ENCODE data around the gene LANCL3. TPM values are rescaled to one million over a fixed set of nuclear protein-coding genes. Genes with fewer than 3 reads are reported as not detected.

LANCL3 gene
- polyA plus RNA-seq, 3 donors, result 0.01 to 0.12 TPM; not detected in 1

GRCh38 chrX:37659047-37659446 lies 87.6 kb downstream of the LANCL3 start:
- Mint-ChIP-seq H3K27ac (no peak overlapping the region), H3K27me3 (ENCODE audit: low read depth in 3 of 3) (peaks cover 0 to 2% (median 0%) of the 10 kb centered on the region in 3 donors), H3K4me3 (no peak overlapping the region), H3K36me3 (no peaks in the 10 kb centered on the region), H3K4me1 (peaks cover 3% of the 10 kb centered on the region), H3K9me3 (peaks cover 0 to 4% (median 0%) of the 10 kb centered on the region in 7 donors)
- Histone ChIP-seq H3K27ac (ENCODE audit: low read depth in 1 of 2, low read length in 2 of 2) (no peak overlapping the region), H4K20me1 (ENCODE audit: insufficient read depth, low read length) (no peaks in the 10 kb centered on the region), H3K9me3 (replicated peaks in 1 of 2; ENCODE audit: control insufficient read depth in 1 of 2, insufficient read depth in 1 of 2, low read length in 2 of 2) (no peaks in the 10 kb centered on the region), H3K4me3 (replicated peaks in 1 of 3; ENCODE audit: low read depth in 2 of 3, low read length in 3 of 3) (no peak overlapping the region), H3K4me1 (ENCODE audit: control insufficient read depth in 1 of 2, insufficient read depth in 2 of 2, low read length in 2 of 2) (no peaks in the 10 kb centered on the region), H2AFZ (ENCODE audit: insufficient read depth, low read depth, low read length, poor library complexity, severe bottlenecking) (no peak overlapping the region), H3K9ac (ENCODE audit: insufficient read depth, low read length, poor library complexity, severe bottlenecking) (no peak overlapping the region), H3K36me3 (replicated peaks in 1 of 2; ENCODE audit: control insufficient read depth in 1 of 2, insufficient read depth in 2 of 2, low read length in 2 of 2) (no peaks in the 10 kb centered on the region), H3K4me2 (replicated peaks; ENCODE audit: extremely low read depth, low read length, poor library complexity, severe bottlenecking) (no peak overlapping the region), H3K79me2 (ENCODE audit: insufficient read depth, low read length) (no peaks in the 10 kb centered on the region), H3K27me3 (ENCODE audit: control insufficient read depth in 2 of 2, insufficient read depth in 2 of 2, low read length in 2 of 2) (no peaks in the 10 kb centered on the region)
- DNase-seq, result no peak
- intact Hi-C loops (cut with micrococcal nuclease), result no loop called here
- no CpG with 5 or more reads among the region's 1 CpG for WGBS (ENCODE audit: insufficient coverage)
- no peak for TF ChIP-seq CTCF (IDR thresholded peaks at IDR 0.05)

GRCh38 chrX:37662181-37662580 lies 90.7 kb downstream of the LANCL3 start:
- Mint-ChIP-seq H3K27ac (no peak overlapping the region), H3K36me3 (no peaks in the 10 kb centered on the region), H3K9me3 (peaks cover 0 to 4% (median 0%) of the 10 kb centered on the region in 7 donors), H3K27me3 (ENCODE audit: low read depth in 3 of 3) (peaks cover 0 to 3% (median 0%) of the 10 kb centered on the region in 3 donors), H3K4me3 (no peak overlapping the region), H3K4me1 (peaks cover 3% of the 10 kb centered on the region)
- WGBS (ENCODE audit: insufficient coverage), result no CpG with 5 or more reads among the region's 4 CpGs
- no peak overlapping the region for H2AFZ ChIP-seq (ENCODE audit: insufficient read depth, low read depth, low read length, poor library complexity, severe bottlenecking)
- no peaks in the 10 kb centered on the region for H3K79me2 ChIP-seq (ENCODE audit: insufficient read depth, low read length)
- H3K4me3 ChIP-seq (replicated peaks in 1 of 3; ENCODE audit: low read depth in 2 of 3, low read length in 3 of 3), result no peak overlapping the region
- no peaks in the 10 kb centered on the region for H4K20me1 ChIP-seq (ENCODE audit: insufficient read depth, low read length)
- no peaks in the 10 kb centered on the region for H3K36me3 ChIP-seq (replicated peaks in 1 of 2; ENCODE audit: control insufficient read depth in 1 of 2, insufficient read depth in 2 of 2, low read length in 2 of 2)
- intact Hi-C loops (cut with micrococcal nuclease), result no loop called here
- H3K9me3 ChIP-seq (replicated peaks in 1 of 2; ENCODE audit: control insufficient read depth in 1 of 2, insufficient read depth in 1 of 2, low read length in 2 of 2), result no peaks in the 10 kb centered on the region
- H3K27ac ChIP-seq (ENCODE audit: low read depth in 1 of 2, low read length in 2 of 2), result no peak overlapping the region
- no peaks in the 10 kb centered on the region for H3K27me3 ChIP-seq (ENCODE audit: control insufficient read depth in 2 of 2, insufficient read depth in 2 of 2, low read length in 2 of 2)
- TF ChIP-seq CTCF (IDR thresholded peaks at IDR 0.05), result no peak
- H3K4me1 ChIP-seq (ENCODE audit: control insufficient read depth in 1 of 2, insufficient read depth in 2 of 2, low read length in 2 of 2), result no peaks in the 10 kb centered on the region
- DNase-seq, result no peak
- no peak overlapping the region for H3K9ac ChIP-seq (ENCODE audit: insufficient read depth, low read length, poor library complexity, severe bottlenecking)
- H3K4me2 ChIP-seq (replicated peaks; ENCODE audit: extremely low read depth, low read length, poor library complexity, severe bottlenecking), result no peak overlapping the region
